A549 (cell line): ENCODE data around the gene NCOA7. TPM values are rescaled to one million over a fixed set of nuclear protein-coding genes. Genes with fewer than 3 reads are reported as not detected.

ENCODE experiments used
- ATAC-seq, 2 experiments: fragments of 200-7000 bp in 1 of 2; fragments of >200 bp in 1 of 2; cut with Nextera tagmentation in 1 of 2; cut with Tn5 transposase in 1 of 2; 3 replicates each; pipeline versions ENCODE4 v1.8.0 to v1.9.1; 2018 to 2020; ENCODE audit warnings: mild to moderate bottlenecking in 1 of 2, moderate library complexity in 1 of 2
- CTCF ChIA-PET: fragments of 300-600 bp; sonication (Branson Sonifier 250); formaldehyde crosslinking; extraction: SDS; loops from one replicate; lab custom pipeline; 2021; ENCODE audit warnings: antibody characterized with exemption, inconsistent platforms; lab: Yijun Ruan, JAX
- POLR2A ChIA-PET: fragments of 350-600 bp; formaldehyde crosslinking; extraction: SDS; loops from one replicate; lab custom pipeline; 2021; ENCODE audit warnings: antibody characterized with exemption, inconsistent platforms; lab: Yijun Ruan, JAX
- DNase-seq, 2 experiments: peaks; one replicate each; pipeline versions ENCODE4 v3.0.0 to v3.0.0-alpha.2; 2011 to 2016; ENCODE audit warnings: low read depth in 1 of 2, low spot score in 1 of 2
- FAIRE-seq: peaks from 2 replicates; lab custom pipeline; 2011; peaks lifted over from hg19 to GRCh38; lab: Jason Lieb, UNC
- H3K27ac ChIP-seq, 2 experiments: fragments of >200 bp; sonication (Bioruptor Twin); formaldehyde crosslinking; 3 replicates each; pipeline ENCODE4 v1.5.1; 2016 to 2017
- H3K4me1 ChIP-seq: fragments of >200 bp; sonication (Bioruptor Twin); formaldehyde crosslinking; 3 replicates; pipeline ENCODE4 v1.6.1; 2016
- H3K4me2 ChIP-seq: fragments of >200 bp; sonication (Bioruptor Twin); formaldehyde crosslinking; 3 replicates; pipeline ENCODE4 v1.6.1; 2016
- H3K4me3 ChIP-seq: fragments of >200 bp; sonication (Bioruptor Twin); formaldehyde crosslinking; 3 replicates; pipeline ENCODE4 v1.5.1; 2016
- H3K9me3 ChIP-seq: fragments of >200 bp; sonication (Bioruptor Twin); formaldehyde crosslinking; 3 replicates; pipeline ENCODE4 v1.6.1; 2016
- CBX2 ChIP-seq: fragments of 200-600 bp; sonication (generic); IDR thresholded peaks from 2 replicates; pipeline ENCODE4 v1.6.1; 2016; ENCODE audit warnings: low read depth, mild to moderate bottlenecking, borderline replicate concordance
- CHD2 ChIP-seq: fragments of 150-350 bp; IDR thresholded peaks from 2 replicates; pipeline ENCODE4 v1.6.1; 2014; ENCODE audit warnings: low read length; ENCODE audit not compliant: partially characterized antibody
- CHD4 ChIP-seq: fragments of 200-600 bp; sonication (generic); IDR thresholded peaks from 2 replicates; pipeline ENCODE4 v1.6.1; 2016; ENCODE audit warnings: antibody characterized with exemption, mild to moderate bottlenecking, borderline replicate concordance
- EP300 ChIP-seq, 2 experiments: fragments of >200 bp; sonication (Bioruptor Twin); formaldehyde crosslinking; IDR thresholded peaks; 2 replicates in 1 of 2; 3 replicates in 1 of 2; pipeline ENCODE4 v1.6.1; 2016 to 2017
- FOSB ChIP-seq: fragments of 250-450 bp; sonication (Bioruptor Pico); IDR thresholded peaks from 2 replicates; pipeline ENCODE4 v1.5.0; 2020; ENCODE audit warnings: mild to moderate bottlenecking, moderate library complexity
- HDAC2 ChIP-seq: fragments of 200-600 bp; sonication (generic); IDR thresholded peaks from 2 replicates; pipeline ENCODE4 v1.6.1; 2016
- KDM5A ChIP-seq: fragments of 200-600 bp; sonication (generic); IDR thresholded peaks from 2 replicates; pipeline ENCODE4 v1.6.1; 2016; ENCODE audit warnings: antibody characterized with exemption, mild to moderate bottlenecking
- MYC ChIP-seq: IDR thresholded peaks from 2 replicates; pipeline ENCODE4 v1.6.1; 2012; ENCODE audit warnings: mild to moderate bottlenecking, inconsistent platforms, low read length, improper control_type of control experiment, borderline replicate concordance
- NPAS2 ChIP-seq: fragments of 250-450 bp; sonication (Bioruptor Pico); IDR thresholded peaks from 2 replicates; pipeline ENCODE4 v1.8.0; 2022; ENCODE audit warnings: mild to moderate bottlenecking, moderate library complexity, borderline replicate concordance
- NR3C1 ChIP-seq: fragments of >200 bp; sonication (Bioruptor Twin); formaldehyde crosslinking; IDR thresholded peaks from 3 replicates; pipeline ENCODE4 v1.6.1; 2017
- RAD21 ChIP-seq, 2 experiments: fragments of >200 bp in 1 of 2; sonication (Bioruptor Twin) in 1 of 2; formaldehyde crosslinking in 1 of 2; IDR thresholded peaks in 1 of 2; conservative IDR thresholded peaks in 1 of 2; 2 replicates in 1 of 2; 3 replicates in 1 of 2; pipeline ENCODE4 v1.6.1; 2012 to 2018; ENCODE audit warnings: inconsistent platforms in 1 of 2
- RCOR1 ChIP-seq: fragments of 150-350 bp; IDR thresholded peaks from 2 replicates; pipeline ENCODE4 v1.6.1; 2014; ENCODE audit warnings: antibody characterized with exemption, low read length, low read depth
- RFX5 ChIP-seq: fragments of 450-650 bp; IDR thresholded peaks from 2 replicates; pipeline ENCODE4 v1.7.1; 2014; ENCODE audit warnings: antibody characterized with exemption, mild to moderate bottlenecking, moderate library complexity
- RNF2 ChIP-seq: fragments of 200-600 bp; sonication (generic); IDR thresholded peaks from 2 replicates; pipeline ENCODE4 v1.6.1; 2016; ENCODE audit warnings: low read depth, mild to moderate bottlenecking, antibody characterized with exemption, moderate library complexity, borderline replicate concordance
- SMC3 ChIP-seq: fragments of >200 bp; sonication (Bioruptor Twin); formaldehyde crosslinking; IDR thresholded peaks from 3 replicates; pipeline ENCODE4 v1.6.1; 2018; ENCODE audit warnings: inconsistent platforms
- TFCP2L1 ChIP-seq: fragments of 250-450 bp; sonication (Bioruptor Pico); IDR thresholded peaks from 2 replicates; pipeline ENCODE4 v1.5.0; 2021; ENCODE audit warnings: mild to moderate bottlenecking
- ZFP36 ChIP-seq: fragments of 450-650 bp; IDR thresholded peaks from 2 replicates; pipeline ENCODE4 v1.6.1; 2014; ENCODE audit warnings: borderline replicate concordance; ENCODE audit not compliant: partially characterized antibody
- ZNF302 ChIP-seq: fragments of 250-450 bp; sonication (Bioruptor Pico); IDR thresholded peaks from 2 replicates; pipeline ENCODE4 v1.9.0; 2021; ENCODE audit warnings: inconsistent platforms, mild to moderate bottlenecking, moderate library complexity
- WGBS: methylation state at CpG from one replicate; pipeline ENCODE4 v1.1.6; 2017; ENCODE audit errors: missing lambda C conversion rate; 5-methylcytosine and 5-hydroxymethylcytosine counted together
- polyA plus RNA-seq, 4 experiments: library from polyadenylated mRNA; depleted of rRNA in 3 of 4; stranded (reverse); fragments of >200 nt; fragmentation: RNase III in 1 of 4; extraction: RNeasy Plus Mini Kit Qiagen cat#74134 plus additional on column Dnase treatment in 1 of 4; gene quantifications; 2 replicates in 3 of 4; 3 replicates in 1 of 4; pipeline ENCODE4 v1.2.3, GENCODE V29; 2011 to 2017
- TF ChIP-seq, protein P1 (sequence below): IDR thresholded peaks from 2 replicates; pipeline ENCODE4 v1.6.1; 2012
- TF ChIP-seq, protein P2 (sequence below): fragments of >200 bp; sonication (Bioruptor Twin); formaldehyde crosslinking; IDR thresholded peaks from 3 replicates; pipeline ENCODE4 v1.5.1; 2016
- TF ChIP-seq, protein P3 (sequence below): fragments of 200-600 bp; sonication (generic); IDR thresholded peaks from 2 replicates; pipeline ENCODE4 v1.6.1; 2016; ENCODE audit warnings: antibody characterized with exemption, mild to moderate bottlenecking, moderate library complexity

The NCOA7 gene
- polyA plus RNA-seq, 2 of the 4 experiments (the other 2 are of a cell fraction), result 66.4 to 195 TPM

DNA sequence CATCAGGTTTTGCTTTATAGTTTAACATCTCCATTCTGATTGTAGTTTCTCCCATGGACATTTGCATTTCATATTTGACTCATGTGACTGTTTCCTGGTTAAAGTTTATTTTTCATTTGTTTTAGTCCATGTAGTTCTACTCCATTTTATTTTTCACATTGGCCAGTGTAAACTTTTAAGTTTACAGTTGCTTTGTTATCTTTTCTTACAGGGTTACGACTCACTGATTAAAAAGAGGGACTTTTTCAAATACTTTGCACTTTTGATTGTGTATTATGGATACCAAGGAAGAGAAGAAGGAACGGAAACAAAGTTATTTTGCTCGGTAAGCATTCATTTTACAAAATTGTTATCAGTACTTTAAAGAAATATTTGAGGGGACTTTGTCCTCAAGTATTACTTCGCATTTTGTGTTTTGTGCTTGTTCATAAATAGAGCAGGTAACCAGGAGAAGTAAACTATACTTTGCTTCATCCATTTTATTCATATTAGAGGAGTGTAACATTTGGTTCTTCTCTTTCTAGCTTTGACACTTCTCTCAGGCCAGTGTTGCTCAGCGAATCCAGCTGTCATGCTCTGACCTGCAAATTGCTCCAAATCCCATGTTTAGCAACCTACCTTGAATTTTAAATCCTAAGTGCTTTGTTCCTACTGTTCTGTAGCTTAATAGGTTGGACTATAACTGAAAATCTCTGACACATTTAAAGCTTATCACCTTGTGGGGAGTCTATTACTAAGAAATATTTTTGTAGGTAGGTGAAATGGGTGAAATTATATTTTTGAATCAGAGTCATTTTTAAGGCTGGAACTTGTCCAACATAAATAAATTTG, 24.5 kb downstream of the NCOA7 start:
- CTCF ChIA-PET, result interaction anchor here (0.7 kb wide), 1 partner anchor 24 kb away, joined by 4 read pairs; the partner anchor contains the start of gene NCOA7
- TF ChIP-seq NPAS2 (no peak), CBX2 (no peak), ZNF302 (CRISPR knock-in tag) (no peak), TFCP2L1 (CRISPR knock-in tag) (no peak), RNF2 (no peak), RFX5 (no peak), CHD4 (no peak), ZFP36 (no peak), EP300 (IDR thresholded peaks at IDR 0.05) (no peak), MYC (no peak), RAD21 (conservative IDR thresholded peaks at IDR 0.05 in 1 of 2, IDR thresholded peaks at IDR 0.05 in 1 of 2) (no peak), SMC3 (no peak), NR3C1 (no peak), CHD2 (no peak), RCOR1 (no peak), HDAC2 (no peak), KDM5A (no peak)
- TF ChIP-seq, protein P1, sequence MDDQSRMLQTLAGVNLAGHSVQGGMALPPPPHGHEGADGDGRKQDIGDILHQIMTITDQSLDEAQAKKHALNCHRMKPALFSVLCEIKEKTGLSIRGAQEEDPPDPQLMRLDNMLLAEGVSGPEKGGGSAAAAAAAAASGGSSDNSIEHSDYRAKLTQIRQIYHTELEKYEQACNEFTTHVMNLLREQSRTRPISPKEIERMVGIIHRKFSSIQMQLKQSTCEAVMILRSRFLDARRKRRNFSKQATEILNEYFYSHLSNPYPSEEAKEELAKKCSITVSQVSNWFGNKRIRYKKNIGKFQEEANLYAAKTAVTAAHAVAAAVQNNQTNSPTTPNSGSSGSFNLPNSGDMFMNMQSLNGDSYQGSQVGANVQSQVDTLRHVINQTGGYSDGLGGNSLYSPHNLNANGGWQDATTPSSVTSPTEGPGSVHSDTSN, result no peak
- TF ChIP-seq, protein P2, sequence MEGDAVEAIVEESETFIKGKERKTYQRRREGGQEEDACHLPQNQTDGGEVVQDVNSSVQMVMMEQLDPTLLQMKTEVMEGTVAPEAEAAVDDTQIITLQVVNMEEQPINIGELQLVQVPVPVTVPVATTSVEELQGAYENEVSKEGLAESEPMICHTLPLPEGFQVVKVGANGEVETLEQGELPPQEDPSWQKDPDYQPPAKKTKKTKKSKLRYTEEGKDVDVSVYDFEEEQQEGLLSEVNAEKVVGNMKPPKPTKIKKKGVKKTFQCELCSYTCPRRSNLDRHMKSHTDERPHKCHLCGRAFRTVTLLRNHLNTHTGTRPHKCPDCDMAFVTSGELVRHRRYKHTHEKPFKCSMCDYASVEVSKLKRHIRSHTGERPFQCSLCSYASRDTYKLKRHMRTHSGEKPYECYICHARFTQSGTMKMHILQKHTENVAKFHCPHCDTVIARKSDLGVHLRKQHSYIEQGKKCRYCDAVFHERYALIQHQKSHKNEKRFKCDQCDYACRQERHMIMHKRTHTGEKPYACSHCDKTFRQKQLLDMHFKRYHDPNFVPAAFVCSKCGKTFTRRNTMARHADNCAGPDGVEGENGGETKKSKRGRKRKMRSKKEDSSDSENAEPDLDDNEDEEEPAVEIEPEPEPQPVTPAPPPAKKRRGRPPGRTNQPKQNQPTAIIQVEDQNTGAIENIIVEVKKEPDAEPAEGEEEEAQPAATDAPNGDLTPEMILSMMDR, result no peak
- TF ChIP-seq, protein P3, sequence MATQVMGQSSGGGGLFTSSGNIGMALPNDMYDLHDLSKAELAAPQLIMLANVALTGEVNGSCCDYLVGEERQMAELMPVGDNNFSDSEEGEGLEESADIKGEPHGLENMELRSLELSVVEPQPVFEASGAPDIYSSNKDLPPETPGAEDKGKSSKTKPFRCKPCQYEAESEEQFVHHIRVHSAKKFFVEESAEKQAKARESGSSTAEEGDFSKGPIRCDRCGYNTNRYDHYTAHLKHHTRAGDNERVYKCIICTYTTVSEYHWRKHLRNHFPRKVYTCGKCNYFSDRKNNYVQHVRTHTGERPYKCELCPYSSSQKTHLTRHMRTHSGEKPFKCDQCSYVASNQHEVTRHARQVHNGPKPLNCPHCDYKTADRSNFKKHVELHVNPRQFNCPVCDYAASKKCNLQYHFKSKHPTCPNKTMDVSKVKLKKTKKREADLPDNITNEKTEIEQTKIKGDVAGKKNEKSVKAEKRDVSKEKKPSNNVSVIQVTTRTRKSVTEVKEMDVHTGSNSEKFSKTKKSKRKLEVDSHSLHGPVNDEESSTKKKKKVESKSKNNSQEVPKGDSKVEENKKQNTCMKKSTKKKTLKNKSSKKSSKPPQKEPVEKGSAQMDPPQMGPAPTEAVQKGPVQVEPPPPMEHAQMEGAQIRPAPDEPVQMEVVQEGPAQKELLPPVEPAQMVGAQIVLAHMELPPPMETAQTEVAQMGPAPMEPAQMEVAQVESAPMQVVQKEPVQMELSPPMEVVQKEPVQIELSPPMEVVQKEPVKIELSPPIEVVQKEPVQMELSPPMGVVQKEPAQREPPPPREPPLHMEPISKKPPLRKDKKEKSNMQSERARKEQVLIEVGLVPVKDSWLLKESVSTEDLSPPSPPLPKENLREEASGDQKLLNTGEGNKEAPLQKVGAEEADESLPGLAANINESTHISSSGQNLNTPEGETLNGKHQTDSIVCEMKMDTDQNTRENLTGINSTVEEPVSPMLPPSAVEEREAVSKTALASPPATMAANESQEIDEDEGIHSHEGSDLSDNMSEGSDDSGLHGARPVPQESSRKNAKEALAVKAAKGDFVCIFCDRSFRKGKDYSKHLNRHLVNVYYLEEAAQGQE, result no peak
- TF ChIP-seq, all 56 proteins: peak for 0
- H3K4me1 ChIP-seq, result peaks cover 53% of the 10 kb centered on the region
- no peak overlapping the region for H3K4me3 ChIP-seq
- peak overlapping the region; percentile 26 for H3K4me2 ChIP-seq
- WGBS, result 66% methylated on average over 5 of the region's 5 CpGs
- H3K9me3 ChIP-seq, result no peaks in the 10 kb centered on the region
- POLR2A ChIA-PET, result no interaction called here
- no peak overlapping the region for H3K27ac ChIP-seq
- no peak for ATAC-seq
- FAIRE-seq, result no peak
- DNase-seq, result no peak

DNA sequence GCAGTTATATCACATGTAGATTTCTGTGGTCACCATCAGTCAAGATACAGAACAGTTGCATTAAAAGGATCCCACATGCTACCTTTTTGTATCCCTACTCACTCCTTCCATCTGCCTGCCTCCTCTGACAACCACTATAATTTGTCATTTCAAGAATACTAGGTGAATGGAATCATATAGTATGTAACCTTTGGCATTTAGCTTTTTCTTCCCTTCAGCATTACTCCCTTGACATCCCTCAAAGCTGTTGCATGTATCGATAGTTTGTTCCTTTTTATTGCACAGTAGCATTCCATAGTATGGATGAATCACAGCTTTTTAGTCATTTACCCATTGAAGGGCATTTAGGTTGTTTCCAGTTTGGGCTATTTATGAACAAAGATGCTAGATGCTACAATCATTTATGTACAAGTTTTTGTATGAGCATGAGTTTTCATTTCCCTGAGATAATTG, 26.1 kb downstream of the NCOA7 start:
- no peak overlapping the region for H3K4me3 ChIP-seq
- ATAC-seq, result no peak
- FAIRE-seq, result no peak
- H3K4me1 ChIP-seq, result peaks cover 52% of the 10 kb centered on the region
- no peak for TF ChIP-seq EP300 (IDR thresholded peaks at IDR 0.05)
- TF ChIP-seq RNF2, result no peak
- no peak for TF ChIP-seq FOSB (CRISPR knock-in tag)
- no peak for TF ChIP-seq NPAS2
- TF ChIP-seq ZFP36, result no peak
- no peak for TF ChIP-seq SMC3
- TF ChIP-seq, all 56 proteins: peak for 0
- Histone ChIP-seq H3K4me2 (no peak overlapping the region), H3K9me3 (no peaks in the 10 kb centered on the region), H3K27ac (no peak overlapping the region)
- DNase-seq, result no peak
- ChIA-PET POLR2A (no interaction called here), CTCF (no interaction called here)
- 74% methylated on average over 1 of the region's 1 CpG for WGBS
